Left ventricle myocardium superior (tissue), 1 donor: Measurements from ENCODE around the gene PSMB3. TPM values are rescaled to one million over a fixed set of nuclear protein-coding genes. Genes with fewer than 3 reads are reported as not detected.

Source experiments
- ATAC-seq: fragments of 200-7000 bp; cut with Tn5 transposase; one replicate; pipeline ENCODE4 v1.9.1; 2020; ENCODE audit warnings: mild to moderate bottlenecking, moderate library complexity
- DNase-seq: peaks from one replicate; pipeline ENCODE4 v3.0.0-alpha.2; 2020
- intact Hi-C: fragments of 100-400 bp; cut with micrococcal nuclease; formaldehyde crosslinking; loops from one replicate; pipeline ENCODE4 v1.11.0; 2022
- long read RNA-seq: library from polyadenylated mRNA; unstranded; transcript quantifications from one replicate; pipeline ENCODE4 v2.0.0, GENCODE V29; 2021
- total RNA-seq: library from RNA; stranded (reverse); fragmentation: NEBNext Ultra II Directional; extraction: Animal tissue kit (Norgen Biotek cat#: 25700); gene quantifications from one replicate; pipeline ENCODE4 v1.2.1, GENCODE V29; 2021
- donor health status: DM: no; HTN: yes; CAD: no; lungs with severe emphysema.

PSMB3 gene
- total RNA-seq: 167 TPM
- long read RNA-seq, transcript PSMB3-211 (6 exons, 773 nt): major isoform, 83 of 87 reads
- long read RNA-seq, partial matches to known transcripts: 1 of 87 reads
- long read RNA-seq, other reads (novel, unspliced or antisense): 1 of 87 reads

DNA sequence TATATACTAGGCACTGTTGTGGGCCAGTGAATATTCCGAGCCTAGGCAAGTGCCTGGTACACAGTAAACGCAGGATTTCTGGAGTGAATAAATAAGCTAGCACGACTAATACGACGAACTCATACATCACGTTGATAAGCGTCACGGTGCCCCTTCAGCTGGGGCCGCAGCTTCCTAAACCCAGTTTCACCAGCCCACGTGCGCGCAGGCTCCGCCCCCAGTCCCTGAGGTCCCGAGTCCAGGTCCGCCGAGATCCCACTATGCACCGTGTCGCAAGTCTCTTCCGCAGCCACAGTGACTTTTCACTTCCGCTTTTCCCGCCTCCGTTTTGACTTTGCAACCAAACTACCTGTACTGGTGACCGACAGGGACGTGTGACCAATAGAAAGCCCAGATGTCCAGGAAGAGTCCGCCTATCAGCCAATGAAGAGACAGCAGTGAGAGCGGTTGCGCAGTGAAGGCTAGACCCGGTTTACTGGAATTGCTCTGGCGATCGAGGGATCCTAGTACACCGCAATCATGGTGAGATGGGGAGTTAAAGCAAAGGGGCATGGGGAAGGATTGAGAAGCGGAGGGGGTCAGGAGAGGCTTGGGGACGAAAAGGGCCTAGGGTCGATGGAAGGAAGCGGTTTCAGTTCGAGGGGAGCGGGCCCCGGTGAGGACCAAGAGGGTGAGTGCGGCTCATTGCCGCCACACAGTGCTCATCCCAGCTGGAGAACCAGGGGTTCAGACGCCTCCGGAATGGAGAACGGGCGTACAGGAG lies at the start of gene PSMB3:
TSS of gene PSMB3 (plus strand) at position 434 of the 763 bp plus-strand sequence. CDS start at position 520, 86 bp downstream.
- DNase-seq: peak; percentile 95
- intact Hi-C loops: no loop called here
- peak; percentile 82 for ATAC-seq

DNA sequence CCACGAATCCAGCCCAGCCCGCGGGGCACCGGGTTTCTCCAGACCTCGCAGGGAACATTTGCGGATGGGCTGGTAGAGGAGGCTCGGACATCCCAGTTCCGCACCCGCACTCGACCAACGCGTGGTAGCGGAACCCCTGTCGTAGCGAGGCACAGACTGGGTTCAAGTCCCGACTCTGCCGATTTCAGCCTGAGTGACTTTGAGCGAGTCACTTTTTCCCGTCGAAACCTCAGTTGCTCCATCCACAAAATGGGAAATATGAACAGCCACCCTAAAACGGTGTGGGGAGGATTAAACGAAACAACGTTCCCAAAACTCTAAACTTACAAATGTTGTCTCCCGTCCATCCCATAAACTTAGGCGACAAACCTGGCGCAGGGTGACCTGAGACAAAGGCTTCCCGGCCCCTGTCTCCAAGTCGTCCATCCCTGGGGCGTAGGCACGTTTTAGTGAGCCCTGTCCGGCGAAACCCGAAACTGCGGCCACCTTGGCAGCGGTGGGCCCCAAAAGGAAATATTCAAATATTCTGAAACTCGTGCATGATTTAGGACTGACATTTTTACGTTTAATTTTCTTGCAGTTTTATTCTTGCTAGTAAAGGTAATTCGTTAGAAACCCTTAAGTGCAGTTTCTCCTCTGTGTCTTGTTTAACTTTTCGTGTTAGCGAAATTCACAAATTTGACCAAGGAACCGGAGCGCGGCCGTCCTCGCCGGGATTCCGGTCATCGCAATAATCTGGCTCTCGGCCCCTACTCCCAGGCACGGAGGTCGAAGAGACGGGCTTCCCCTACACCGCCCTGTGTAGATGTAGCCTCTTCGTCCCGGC lies 49.4 kb upstream of the PSMB3 start:
- DNase-seq (peak; percentile 52), ATAC-seq (peak; percentile 0)
- intact Hi-C loops: no loop called here

DNA sequence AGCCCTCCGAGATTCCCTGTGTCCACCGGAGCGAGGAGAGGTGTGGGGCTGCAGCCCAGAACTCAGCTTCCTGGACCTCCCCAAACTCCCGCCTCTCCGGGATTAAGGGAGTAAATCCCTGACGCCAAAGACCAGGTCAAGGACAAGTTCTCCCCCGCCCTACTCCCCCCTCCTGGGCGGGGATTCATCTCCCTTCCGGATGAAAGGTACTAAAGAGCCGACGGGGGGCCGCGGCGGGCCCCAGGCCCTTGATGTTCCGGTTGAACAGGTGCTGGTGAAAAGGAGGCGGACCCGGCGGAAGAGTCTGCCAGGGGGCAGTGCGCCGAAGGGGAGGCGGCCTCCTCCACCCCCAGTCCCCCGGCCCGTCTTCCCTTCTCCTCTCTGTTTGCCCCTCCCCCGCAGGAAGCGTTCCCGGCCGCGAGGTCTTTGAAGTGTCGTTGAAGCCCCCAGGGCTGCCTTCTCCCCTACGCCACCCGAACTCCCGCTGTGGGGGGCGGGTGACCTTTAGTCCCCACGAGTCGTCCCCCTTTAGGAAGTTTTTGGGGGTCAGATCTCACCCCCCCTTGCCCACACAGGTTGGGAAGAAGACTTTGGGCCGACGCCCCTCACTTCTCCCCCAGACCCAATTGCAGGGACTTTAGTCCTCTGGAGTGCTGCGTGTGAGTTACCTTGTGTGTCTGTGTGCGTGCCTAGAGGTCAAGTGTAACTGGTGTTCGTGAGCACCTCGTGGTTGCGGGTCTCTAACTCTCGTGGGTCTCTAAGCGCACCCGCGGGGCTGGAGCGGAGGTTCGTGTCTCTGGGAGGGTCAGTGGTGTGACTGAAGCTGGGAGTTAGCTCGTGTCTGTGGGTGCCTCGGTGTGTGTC lies 48.6 kb upstream of the PSMB3 start:
- peak; percentile 91 for DNase-seq
- intact Hi-C loops: no loop called here
- ATAC-seq: peak; percentile 64

DNA sequence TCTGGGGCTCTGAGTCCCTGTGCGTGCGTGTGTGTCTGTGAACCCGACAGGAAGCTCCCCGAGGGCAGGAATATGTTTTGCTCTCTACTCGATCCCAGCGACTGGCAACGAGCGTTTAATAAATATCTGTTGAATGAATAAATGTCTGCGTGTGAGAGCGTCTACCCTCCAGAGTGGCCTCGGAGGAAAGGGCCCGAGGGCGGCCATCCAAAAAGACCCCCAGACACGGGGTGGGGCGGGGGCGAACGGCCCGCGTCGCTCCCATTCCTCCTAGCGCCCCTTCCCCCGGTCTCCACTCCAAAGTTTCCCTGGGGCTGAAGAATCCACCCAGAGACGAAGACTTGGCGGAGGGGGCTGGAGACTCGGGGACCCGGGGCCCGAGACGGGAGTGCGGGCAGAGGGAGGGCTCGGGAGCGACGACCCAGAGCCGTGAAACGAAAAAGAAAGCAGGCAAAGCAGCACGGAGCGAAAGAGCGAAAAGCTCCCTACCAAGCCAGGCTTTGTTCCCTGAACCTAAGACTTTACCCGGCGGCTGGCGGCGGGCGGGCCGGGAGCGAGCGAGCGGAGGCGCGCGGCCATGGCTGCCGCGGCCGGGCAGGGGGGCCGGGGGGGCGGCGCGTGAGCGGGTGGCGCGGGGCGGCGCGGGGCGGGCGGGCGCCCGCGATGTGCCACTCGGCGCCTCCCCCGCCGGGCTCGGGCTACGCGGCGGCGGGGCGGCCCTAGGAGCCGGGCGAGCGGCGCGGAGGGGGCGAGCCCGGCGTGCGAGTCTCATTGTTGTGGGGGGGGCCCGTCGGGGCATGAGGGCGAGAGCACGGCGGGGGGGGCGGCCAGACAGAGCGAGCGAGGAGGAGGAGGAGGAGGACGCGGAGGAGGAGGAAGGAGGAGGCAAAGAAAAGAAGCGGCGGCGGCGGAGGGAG lies 47.7 kb upstream of the PSMB3 start, which contains the start of gene MLLT6:
TSS of gene MLLT6 (plus strand) at position 668 of the 917 bp plus-strand sequence. CDS start 360 bp downstream, outside the sequence.
- intact Hi-C loops: no loop called here
- peak; percentile 50 for ATAC-seq
- DNase-seq: peak; percentile 90

DNA sequence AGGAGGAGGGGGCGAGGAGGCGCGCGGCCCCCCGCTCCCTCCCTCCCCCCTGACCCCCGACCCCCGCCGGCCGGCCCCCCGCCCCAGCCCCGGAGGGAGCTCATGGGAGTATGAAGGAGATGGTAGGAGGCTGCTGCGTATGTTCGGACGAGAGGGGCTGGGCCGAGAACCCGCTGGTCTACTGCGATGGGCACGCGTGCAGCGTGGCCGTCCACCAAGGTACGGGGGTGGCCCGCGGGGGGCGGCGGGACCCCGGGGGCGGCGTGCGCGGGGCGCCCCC lies 47.1 kb upstream of the PSMB3 start:
- ATAC-seq (no peak), DNase-seq (no peak)
- intact Hi-C loops: no loop called here

DNA sequence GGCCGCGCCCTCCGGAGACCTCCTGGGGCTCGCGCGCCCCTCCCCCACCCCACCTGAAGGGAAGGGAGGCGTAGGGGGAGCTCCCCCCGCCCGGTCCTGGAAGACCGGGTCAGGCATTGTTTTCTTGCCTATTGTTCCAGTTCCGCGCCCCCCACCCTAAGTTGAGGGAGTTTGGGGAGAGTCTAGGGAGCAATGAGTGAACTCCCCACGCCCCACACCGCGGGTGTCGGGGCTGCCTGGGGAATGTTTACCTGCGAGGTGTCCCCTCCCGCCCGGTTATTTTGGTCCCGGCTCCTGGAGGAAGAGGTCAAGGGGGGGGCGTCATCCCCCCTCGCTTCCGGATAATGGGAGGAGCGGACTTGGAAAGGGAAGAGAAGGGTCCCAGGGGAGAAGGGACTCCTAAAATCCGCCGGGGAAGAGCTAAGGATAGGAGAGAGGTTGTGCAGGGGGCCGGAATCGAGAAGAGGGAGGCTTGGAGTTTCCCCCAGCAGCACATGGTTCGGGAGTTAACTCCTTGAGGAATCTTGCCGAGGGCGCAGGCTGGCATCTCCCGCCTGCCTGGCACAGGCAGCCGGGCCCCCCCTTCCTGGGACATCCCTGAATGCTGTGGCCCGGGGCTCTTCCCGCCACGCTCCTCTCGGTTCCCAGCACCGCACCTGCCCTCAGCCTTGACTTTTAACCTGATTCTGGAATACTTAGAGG lies 46.6 kb upstream of the PSMB3 start:
- intact Hi-C loops: no loop called here
- ATAC-seq (peak; percentile 0), DNase-seq (peak; percentile 83)

DNA sequence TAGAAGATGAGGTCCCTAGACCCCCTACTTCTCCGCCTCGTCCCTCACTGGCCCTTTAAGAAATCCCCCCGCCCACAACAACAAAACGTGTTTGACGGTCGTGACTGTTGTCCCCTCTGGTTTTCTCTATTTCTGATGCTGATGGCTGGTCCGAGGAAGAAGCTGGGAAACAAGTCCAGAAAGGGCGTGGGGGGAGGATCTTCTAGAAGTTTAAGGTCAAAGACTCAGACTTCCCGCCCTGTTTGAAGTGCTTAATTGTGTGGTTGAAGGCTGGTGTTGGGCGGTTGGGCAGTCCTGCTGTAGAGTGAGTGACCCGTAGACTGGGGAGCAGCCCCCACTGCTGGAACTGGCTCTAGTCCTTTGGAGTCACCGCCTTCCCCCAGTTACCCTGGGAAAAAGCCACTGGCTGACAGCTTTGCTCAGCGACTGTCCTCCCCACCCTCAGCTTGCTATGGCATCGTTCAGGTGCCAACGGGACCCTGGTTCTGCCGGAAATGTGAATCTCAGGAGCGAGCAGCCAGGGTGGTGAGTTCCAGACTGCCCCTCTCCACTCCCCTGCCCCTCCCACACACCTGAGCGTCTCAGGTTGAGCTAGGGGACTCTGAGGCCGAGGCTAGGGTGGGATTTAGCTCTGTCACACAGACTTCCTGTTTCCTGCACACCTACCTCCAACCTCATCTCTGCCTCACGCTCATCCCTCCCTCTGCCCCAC lies 45.9 kb upstream of the PSMB3 start:
- intact Hi-C loops: no loop called here
- ATAC-seq (no peak), DNase-seq (no peak)

DNA sequence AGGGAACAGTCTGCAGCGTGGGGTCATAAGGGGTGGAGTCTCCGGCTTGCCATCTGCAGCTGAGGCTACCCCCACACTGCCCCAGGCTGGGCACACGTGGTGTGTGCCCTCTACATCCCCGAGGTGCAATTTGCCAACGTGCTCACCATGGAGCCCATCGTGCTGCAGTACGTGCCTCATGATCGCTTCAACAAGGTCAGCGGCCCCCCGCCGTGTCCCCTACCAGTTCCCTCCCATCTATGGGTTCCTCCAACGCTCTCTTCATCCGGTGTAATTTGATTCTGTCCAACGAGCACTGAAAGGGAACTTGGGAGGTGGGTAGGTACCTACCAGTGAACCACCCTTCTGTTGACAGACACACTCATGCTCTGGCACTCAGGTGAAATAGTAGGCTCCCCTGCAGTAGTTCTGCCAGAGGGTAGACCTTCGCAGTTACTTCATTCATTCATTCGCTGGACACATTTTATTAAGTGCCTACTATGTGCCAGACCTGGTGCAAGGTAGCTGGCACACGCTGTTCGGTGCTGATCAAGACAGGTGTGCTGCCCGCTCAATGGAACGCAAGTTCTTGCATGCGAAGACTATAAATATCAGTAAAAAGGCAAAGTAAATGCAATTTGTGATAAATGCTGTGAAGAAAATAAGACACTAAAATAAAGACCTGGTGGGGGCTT lies 44.7 kb upstream of the PSMB3 start:
- DNase-seq: no peak
- ATAC-seq: no peak
- intact Hi-C loops: no loop called here

DNA sequence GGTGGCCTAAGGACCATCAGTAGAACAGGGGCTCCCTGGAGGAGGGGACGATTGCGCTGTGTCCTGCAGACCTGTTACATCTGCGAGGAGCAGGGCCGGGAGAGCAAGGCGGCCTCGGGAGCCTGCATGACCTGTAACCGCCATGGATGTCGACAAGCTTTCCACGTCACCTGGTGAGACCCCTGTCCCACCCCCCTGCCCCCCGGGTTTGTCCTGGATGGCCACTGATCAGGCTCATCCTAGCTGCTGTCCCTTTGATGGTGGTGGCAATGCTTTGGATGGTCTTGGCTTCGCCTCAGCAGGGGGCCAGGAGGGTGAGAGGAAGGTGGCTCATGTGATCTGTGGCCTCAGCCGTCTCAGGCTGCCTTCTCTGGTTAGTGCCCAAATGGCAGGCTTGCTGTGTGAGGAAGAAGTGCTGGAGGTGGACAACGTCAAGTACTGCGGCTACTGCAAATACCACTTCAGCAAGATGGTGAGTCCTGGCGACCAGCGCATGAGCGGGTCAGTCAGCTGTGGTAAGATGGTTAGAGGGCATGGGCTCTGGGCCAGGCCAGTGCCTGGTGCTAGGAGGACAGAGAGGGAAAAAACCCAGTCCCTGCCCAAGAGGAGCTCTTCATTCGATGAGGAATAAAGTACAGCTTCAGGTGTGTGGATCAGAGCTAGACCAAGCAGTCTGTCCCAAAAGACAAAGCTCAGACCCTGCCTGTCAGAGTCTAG lies 43.3 kb upstream of the PSMB3 start:
- intact Hi-C loops: no loop called here
- no peak for ATAC-seq
- DNase-seq: no peak

DNA sequence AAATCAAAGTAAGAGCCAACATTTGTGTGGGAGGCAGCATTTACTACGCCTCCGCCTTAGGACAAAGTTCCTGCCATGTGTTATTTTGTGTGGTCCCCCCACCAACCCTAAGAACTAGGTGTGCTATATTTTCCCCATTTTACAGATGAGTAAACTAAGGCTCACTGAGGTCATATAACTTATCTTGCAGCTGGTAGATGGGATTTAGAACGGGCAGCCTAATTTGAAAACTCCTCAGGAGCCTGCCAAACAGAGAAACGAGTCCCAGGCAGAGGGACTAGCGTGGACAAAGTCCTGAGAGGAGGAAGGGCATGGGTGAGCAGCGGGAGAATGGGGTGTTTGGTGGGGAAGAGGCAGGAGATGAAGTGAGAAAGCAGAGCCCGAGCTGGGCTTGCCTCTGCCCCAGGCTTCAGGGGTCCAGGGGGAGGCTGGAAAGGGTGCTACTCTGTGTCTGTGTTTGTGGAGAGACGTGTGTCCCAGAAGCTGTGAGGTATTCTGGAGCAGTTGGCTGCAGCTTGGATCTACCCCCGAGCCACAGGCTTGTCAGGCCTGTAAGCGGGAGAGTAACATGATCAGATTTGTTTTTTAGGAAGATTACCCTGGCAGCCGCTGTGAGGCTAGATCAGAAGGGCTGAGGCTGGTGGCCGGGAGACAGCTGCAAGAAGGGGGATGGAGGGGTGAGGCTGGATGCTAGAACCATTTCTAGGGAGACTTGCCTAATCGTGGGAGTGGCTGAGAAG lies 42.5 kb upstream of the PSMB3 start:
- no peak for ATAC-seq
- intact Hi-C loops: no loop called here

DNA sequence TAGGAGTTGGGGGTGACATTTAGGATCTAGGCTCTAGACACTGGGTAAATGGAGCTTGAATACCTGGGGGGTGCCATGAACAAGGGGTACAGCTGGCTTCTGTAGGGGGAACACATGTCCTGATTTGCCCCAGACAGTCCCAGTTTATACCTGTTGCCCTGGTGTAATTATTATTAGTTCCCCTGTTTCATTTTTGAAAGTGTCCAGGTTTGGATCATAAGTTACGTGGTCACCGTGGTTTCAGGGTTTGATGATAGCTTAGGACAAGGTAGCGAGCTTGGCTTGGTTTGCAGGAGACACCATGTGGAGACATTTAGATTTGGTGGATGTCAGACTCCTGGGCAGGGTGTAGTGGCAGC lies 42.0 kb upstream of the PSMB3 start:
- intact Hi-C loops: no loop called here
- ATAC-seq (no peak), DNase-seq (no peak)

More for the DNA sequence above, 42.5 kb upstream of the PSMB3 start:
- DNase-seq: no peak

DNA sequence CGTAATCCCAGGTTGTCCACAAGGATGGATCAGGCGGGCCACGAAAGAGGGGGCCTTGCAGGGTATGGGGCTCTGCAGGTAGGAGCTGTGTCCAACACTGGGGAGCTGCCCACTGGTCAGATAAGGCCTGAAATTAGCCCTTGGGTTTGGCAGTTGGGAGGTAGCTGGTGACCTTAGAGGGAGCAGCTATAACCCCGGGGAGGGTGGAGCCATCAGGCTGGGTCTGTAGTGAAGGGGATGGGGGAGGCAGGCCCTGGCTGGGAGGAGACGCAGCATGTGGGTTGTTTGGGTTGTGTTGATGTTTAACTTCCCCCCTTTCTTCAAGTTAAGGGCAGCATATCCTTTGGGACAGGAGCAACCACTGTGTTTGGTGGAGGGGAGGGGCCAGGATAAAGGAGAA lies 41.6 kb upstream of the PSMB3 start:
- ATAC-seq: no peak
- no peak for DNase-seq
- intact Hi-C loops: no loop called here

DNA sequence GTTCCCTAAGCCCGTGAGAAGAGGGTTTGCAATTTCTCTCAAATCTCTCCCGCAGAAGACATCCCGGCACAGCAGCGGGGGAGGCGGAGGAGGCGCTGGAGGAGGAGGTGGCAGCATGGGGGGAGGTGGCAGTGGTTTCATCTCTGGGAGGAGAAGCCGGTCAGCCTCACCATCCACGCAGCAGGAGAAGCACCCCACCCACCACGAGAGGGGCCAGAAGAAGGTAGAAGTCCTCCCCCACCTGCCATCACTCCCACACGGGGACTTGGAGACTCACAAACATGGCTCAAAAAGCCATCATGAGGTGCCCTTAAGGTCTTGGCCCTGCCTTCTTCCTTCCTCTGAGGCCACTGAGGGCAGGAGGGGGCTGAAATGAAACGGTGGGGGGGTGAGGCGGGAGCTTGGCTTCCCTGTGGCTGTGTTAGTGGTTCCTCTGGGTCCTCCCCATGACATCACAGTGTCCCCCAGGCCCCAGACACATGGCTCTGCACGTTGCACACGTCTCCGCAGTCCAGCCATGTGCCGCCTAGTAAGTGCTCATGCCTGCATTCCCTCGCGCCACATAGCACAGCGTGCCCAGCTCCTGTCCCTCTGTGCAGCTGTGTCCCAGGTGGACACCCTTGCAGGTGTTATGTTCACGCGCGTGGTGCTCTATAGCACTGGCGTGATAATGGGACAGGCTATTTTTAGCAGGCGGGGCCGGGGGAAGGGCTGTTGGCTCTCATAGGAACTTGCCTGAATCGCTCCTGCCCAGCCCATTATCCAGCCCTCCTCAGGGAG lies 40.6 kb upstream of the PSMB3 start:
- intact Hi-C loops: no loop called here
- DNase-seq (peak; percentile 76), ATAC-seq (peak; percentile 82)

DNA sequence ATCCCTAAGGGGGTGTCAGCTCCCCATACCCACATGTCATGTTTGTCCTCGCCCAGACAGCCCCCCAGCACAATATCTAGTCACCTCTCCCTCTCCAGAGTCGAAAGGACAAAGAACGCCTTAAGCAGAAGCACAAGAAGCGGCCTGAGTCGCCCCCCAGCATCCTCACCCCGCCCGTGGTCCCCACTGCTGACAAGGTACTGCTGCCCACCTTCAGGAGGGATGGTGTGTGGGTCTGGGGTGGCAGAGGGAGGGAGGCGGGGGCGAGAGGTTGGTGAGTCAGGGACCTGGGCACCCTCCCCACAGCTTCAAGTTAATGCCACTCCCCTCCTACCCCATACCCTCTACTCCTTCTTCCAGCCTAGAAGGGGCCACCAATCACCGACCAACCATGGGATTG lies 39.9 kb upstream of the PSMB3 start:
- no peak for DNase-seq
- intact Hi-C loops: no loop called here
- ATAC-seq: no peak
